Stimulated activated naive CD4-positive, alpha-beta T cell treated with Interleukin-2 at 50 U/mL for 16 hours (primary cell): ENCODE results near the gene CPA2.
"Not testable (repeated sequence)": the region's sequence is repeated elsewhere in the genome, so short reads cannot be mapped to it uniquely, and the experiment has no call there.

Source experiments
- DNase-seq: peaks from one replicate; lab custom pipeline; 2025; lab: John Stamatoyannopoulos, UW

CPA2 gene

DNA sequence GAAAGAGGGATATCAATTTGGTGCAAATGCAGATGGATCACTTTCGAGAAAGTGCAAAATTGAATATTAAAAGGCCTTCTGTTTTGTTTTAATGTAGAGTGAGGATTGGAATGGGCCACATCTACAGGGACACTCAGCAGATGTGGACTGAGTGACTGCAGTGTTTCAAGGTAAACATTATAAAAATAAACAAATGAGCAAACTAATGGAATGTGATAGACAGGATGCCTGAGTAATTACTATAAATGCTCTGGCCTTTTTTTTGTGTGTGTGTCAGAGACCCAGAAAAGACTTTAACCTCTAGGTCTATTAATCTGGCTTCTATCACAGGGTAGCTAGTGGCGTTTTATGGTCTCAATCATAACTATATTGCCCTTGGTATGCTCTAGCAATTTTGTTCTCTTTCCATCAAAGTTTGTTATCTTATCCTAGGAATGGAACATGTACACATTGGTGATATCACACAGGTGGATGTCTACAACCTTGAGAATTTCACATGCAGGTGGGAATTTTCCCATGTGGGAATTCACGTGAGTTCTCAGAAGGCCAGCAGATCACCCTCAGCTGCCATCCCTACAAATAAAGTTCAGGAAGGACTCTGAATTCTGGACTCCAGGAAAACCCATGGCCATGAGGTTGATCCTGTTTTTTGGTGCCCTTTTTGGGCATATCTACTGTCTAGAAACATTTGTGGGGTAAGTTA is at the start of gene CPA2:
CPA2 (plus strand) TSS at position 606 of the 703 bp plus-strand sequence; CDS start at position 625, 19 bp downstream.
- DNase-seq: no peak

DNA sequence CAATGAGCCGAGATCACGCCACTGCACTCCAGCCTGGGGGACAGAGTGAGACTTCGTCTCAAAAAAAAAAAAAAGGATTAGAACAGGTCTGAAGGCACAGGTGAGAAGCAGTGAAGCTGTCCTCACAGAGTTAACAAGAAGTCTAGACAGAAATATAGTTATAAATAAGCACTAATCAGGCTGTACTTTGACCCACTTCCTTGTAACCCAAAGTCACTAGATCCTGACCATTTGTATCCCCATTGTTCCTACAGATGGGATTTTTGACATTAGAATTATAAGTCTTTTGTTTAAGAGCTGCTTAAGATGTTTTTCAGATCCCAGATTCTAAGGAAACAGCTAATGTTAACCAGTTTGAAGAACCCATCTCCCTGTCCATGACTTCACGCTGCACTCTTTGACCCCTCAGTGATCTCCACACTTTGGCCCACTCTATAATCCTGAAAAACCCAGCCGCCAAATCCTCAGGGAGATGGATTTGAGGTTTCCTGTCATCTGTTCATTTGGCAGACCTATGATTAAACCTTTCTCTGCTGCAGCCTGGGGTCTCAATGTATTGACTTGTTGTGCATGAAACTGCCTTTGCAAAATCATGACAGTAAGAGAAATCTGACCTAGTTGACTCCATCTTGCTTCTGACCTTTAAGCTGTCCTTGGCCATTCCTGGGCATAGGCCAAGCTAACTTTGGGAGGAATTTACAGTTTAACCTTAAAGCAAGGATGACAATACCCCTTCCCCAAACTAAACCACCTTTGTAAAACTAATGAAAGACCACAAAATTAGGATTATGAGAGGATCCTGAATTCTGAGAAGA is 47.6 kb upstream of the CPA2 start:
- DNase-seq: no peak

DNA sequence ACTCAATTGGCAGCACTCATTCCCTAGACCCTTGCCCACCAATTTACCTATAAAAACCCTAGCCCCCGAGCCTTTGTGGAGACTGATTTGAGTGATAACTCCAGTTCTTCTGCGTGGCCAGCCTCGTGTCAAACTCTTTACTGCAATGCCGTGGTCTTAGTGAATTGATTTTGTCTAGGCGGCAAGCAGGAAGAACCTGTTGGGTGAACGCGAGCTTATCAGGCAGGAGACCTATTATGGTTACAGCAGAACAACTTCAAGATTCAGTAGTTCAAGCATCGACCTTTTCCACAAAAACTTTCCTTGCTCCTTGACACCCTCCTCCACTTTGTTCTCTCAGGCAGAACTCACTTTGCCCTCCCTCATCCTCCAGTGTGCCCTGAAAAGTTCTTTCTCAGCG is 46.8 kb upstream of the CPA2 start:
- DNase-seq: no peak

DNA sequence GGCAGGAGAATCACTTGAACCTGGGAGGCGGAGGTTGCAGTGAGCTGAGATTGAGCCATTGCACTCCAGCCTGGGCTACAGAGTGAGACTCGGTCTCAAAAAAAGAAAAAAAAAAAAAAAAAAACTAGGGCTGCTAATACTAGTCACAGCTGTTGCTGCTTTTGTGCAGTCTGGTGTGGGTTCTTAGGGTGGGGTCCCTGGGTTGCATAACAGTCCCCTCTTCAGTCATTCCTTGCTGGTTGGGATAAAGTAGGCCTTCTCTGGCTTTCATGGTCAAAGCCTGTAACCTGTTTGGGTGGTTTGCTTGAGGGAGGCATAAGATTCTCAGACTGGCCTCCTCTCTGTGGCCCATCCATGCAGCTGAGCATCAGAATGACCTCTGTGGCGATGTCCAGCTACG is 44.9 kb upstream of the CPA2 start:
- no peak for DNase-seq

GRCh38 chr7:130223646-130224045 is 43.0 kb upstream of the CPA2 start:
- DNase-seq: no peak

DNA sequence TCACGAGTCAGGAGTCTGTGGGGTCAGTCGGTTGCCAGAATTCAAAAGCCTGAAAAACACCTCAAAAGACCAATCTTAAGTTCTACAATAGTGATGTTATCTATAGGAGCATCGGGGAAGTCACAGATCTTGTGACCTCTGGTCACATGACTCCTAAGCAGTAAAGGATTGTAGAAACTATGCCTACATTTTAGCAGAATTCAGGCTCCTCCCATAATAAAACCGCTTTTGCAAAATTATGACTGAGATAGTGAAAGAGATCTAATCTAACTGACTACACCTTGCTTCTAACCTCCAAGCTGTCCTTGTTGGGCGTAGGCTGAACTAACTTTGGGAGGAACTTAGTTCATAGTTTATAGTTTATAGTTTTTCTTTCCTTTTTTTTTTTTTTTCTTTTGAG is 42.5 kb upstream of the CPA2 start:
- no peak for DNase-seq

DNA sequence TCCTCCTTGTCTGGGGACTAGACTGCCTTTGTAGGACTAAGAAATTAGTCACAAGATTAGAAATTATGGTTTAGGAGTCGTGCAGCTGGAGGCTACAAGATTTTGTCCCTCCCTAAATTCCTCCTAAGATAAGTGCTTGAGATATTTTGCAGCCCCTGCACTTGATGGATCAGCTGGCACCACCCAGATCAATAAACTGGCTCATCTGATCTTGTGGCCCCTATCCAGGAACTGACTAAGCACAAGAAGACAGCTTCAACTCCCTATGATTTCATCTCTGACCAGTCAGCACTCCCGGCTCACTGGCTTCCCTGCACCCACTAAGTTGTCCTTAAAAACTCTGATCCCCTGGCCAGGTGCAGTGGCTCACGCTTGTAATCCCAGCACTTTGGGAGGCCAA is 41.7 kb upstream of the CPA2 start:
- DNase-seq: not testable (repeated sequence)

- no peak for DNase-seq
These were observed 40.3 kb upstream of the CPA2 start for GRCh38 chr7:130226333-130226732.

DNA sequence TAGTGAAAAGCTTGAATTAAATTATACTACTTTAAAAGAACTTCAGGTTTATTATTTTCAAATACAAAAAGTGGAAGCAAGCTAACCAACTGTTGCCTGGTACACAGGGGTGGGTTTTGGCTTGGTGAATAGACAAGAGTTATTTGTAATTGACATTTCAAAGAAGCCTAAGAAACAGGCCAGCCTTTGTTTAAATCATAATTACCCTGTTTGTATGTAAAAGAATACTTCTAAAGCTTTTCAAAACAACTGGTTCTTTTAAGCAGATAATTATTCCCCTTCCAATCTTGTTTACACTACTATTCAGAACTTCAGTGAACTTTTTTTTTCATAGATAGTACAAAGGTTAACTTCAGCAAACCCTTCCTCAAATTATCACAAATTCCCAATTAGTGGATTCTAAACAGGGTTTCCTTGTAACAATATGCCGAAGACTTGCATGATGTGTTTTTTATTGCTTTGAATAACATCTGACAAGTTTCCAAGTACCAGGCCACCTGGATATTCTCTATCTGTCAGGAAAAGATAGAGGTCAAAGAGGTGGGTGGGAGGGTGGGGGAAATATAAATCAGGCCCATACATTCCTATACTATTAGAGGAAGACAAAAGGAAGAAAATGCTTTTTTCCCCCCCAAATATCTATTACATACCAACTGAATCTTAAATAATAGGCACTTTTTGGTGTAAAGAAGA is 38.6 kb upstream of the CPA2 start:
- DNase-seq: no peak

GRCh38 chr7:130228840-130229502 is 37.7 kb upstream of the CPA2 start:
- DNase-seq: no peak

DNA sequence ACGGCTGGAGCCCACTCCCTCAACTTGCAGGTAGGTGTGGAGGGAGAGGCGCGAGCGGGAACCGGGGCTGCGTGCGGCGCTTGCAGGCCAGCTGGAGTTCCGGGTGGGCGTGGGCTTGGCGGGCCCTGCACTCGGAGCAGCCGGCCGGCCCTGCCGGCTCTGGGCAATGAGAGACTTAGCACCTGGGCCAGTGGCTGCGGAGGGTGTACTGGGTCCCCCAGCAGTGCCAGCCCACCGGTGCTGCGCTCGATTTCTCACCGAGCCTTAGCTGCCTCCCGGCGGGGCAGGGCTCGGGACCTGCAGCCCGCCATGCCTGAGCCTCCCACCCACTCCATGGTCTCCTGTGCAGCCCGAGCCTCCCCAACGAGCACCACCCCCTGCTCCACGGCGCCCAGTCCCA is 36.7 kb upstream of the CPA2 start:
- DNase-seq: not testable (repeated sequence)

DNA sequence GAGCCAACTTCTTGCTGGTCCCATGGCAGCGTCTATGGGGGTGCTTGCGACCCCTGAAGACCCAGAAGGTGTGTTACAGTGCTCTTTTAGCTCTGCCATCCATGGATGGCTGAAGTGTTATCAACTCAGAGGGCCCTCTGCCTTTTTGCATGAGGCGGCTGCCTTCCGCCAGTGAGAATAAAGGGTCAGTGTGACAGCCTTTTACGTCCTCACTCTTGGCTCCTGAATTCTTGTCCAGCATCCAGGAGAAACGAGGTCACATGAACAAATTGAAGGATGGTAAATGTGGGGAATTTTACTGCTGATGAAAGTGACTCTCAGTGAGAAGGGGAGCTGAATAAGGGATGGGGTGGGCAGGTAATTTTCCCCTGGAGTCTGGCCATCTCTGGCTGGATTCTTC is 34.9 kb upstream of the CPA2 start:
- no peak for DNase-seq

DNA sequence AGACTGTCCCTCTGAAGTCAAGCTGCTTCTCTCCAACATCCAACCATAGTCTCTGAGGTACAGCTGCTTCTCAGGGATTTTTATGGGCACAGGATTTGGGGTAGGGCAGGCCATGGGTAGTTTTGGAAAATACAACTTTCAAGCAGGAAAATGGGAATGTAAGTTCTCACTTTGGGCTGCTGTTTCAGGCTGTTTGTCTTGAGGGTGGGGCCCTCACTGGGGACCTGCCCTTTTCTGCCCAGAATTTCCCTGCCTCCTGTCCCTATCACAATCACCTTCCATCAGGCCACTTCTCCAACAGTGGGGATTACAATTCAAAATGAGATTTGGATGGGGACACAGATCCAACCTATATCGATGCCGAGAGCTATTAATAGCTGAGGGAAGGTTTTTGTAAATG is 34.5 kb upstream of the CPA2 start:
- no peak for DNase-seq

DNA sequence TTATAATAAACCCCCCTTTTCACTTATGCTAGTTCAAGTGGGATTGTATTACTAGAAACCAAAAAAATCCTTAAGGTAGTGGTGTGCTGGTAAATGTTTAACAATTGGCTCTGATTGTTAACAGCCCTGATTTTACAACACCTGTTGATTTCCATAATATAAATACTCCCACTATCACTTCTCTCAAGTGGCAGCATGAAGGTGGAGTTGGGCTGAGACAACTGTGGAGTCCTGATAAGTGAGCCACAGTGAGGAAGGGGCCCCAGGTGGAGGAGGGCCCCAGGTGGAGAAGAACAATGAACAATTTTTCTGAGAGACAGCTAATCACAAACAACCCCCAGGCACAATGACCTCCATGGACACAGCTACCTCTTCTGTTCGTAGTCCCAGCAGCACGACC is 32.6 kb upstream of the CPA2 start:
- DNase-seq: no peak

DNA sequence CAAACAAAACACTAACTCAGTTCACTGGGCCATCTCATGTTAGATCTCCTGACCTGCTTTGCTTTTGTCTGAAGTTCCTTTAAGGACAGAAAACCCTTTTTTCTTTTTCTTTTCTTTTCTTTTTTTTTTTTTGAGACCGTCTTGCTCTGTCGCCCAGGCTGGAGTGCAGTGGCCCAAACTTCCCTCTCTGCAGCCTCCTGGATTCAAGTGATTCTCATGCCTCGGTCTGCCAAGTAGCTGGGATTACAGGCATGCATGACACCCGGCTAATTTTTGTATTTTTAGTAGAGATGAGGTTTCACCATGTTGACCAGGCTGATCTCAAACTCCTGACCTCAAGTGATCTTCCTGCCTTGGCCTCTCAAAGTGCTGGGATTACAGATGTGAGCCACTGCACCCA is 30.3 kb upstream of the CPA2 start:
- DNase-seq: not testable (repeated sequence)

DNA sequence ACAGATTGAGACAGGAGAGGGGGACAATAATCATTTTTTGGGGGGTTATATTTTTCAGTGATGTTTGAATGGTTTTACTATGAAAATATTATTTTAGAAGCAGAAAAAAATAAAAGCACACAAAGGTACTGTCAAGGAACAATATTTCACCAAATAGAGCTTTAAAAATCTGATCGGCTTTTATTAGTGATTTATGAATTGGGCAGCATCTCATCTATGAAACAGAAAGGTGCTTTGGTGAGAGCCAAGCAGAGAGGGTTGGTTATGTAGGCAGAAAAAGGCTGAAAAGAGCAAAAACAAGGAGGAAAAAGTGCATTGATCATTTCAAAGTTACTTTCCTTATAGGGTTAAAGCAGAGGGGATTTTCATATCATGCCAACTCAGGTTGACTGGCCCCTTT is 26.4 kb upstream of the CPA2 start:
- no peak for DNase-seq

DNA sequence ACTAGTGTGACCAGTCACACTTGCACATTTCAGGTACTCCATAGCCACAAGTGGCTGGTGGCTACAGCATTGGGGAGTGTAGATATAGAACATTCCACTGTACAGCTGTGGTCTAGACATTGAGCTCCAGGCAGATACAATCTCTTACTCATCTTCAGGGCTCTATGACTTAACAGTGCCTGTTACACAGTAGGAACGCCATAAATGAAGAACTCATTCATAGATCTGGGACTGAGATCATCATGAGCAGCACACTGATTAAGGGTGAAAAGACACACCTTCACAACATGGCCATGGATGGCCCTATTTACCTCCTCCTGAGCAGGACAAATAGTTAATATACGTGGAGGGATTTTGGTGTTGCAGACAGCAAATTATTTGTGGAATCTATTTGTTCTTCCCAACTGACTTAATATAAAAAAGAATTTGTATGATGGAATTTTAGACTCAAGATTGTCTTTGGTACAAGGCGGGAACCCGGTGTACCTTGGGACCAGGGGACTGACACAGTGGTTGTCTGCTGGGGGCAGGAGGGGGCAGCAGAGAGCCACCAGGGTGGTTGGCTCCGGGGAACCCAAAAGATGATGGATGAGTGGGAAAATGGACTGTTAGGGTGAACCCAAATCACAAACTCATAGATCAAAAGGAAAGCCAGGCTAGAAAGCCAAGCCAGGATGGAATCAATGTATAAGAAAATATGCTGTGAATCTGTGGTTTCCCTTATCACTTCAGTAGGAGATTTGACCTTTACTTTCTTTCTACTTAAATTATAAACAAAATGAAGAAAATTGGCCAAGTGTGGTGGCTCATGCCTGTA is 24.3 kb upstream of the CPA2 start:
- no peak for DNase-seq

DNA sequence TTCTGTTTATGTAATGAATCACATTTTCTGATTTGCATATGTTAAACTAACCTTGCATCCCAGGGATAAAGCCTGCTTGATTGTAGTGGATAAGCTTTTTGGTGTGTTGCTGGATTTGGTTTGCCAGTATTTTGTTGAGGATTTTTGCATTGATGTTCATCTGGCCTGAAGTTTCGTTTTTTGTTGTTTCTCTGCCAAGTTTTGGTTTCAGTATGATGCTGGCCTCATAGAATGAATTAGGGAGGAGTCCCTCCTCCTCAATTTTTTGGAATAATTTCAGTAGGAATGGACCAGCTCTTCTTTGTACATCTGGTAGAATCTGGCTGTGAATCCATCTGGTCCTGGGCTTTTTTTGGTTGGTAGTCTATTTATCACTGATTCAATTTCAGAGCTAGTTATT is 23.2 kb upstream of the CPA2 start:
- not testable (repeated sequence) for DNase-seq

DNA sequence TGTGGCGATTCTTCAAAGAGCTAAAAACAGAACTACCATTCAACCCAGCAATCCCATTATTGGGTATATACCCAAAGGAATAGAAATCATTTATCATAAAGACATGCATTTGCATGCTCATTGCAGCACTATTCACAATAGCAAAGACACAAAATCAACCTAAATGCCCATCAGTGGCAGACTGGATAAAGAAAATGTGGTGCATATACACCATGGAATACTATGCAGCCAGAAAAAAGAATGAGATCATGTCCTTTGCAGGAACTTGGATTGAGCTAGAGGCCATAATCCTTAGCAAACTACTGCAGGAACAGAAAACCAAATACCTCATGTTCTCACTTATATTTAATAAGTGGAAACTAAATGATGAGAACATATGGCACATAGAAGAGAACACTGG is 20.2 kb upstream of the CPA2 start:
- DNase-seq: not testable (repeated sequence)

- not testable (repeated sequence) for DNase-seq
These were observed 17.8 kb upstream of the CPA2 start for GRCh38 chr7:130248842-130249241.

DNA sequence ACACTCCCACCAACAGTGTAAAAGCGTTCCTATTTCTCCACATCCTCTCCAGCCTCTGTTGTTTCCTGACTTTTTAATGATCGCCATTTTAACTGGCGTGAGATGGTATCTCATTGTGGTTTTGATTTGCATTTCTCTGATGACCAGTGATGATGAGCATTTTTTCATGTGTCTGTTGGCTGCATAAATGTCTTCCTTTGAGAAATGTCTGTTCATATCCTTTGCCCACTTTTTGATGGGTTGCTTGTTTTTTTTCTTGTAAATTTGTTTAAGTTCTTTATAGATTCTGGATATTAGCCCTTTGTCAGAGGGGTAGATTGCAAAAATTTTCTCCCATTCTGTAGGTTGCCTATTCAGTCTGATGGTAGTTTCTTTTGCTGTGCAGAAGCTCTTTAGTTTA is 17.0 kb upstream of the CPA2 start:
- not testable (repeated sequence) for DNase-seq

GRCh38 chr7:130254555-130254954 is 12.1 kb upstream of the CPA2 start:
- no peak for DNase-seq
